ENCODE data around the gene CDS1.
"Not testable (repeated sequence)": the region's sequence is repeated elsewhere in the genome, so short reads cannot be mapped to it uniquely, and the experiment has no call there.

The CDS1 gene

GRCh38 chr4:84660606-84661005, 77.7 kb downstream of the CDS1 start:
- TF ChIP-seq CTCF (IDR thresholded peaks at IDR 0.05; ENCODE audit: insufficient read depth, low read length, poor library complexity, severe bottlenecking) (no peak), EZH2phosphoT487 (conservative IDR thresholded peaks at IDR 0.05; ENCODE audit: low read length) (no peak)
- H3K9me3 ChIP-seq (ENCODE audit: insufficient read depth, low read length): no peaks in the 10 kb centered on the region
- H3F3A ChIP-seq (ENCODE audit: insufficient read depth): no peaks in the 10 kb centered on the region
- no peaks in the 10 kb centered on the region for H3K9me2 ChIP-seq (replicated peaks; ENCODE audit: insufficient read depth, low read length)
- no peak overlapping the region for H3K4me3 ChIP-seq (ENCODE audit: insufficient read depth, low read length, poor library complexity, severe bottlenecking)
- no peaks in the 10 kb centered on the region for H3K36me3 ChIP-seq (ENCODE audit: low read length)
- no peaks in the 10 kb centered on the region for H3K79me2 ChIP-seq (ENCODE audit: insufficient read depth, low read length)
- H3K27me3 ChIP-seq (ENCODE audit: low read length): no peaks in the 10 kb centered on the region
- no peak overlapping the region for H3K9ac ChIP-seq (ENCODE audit: low read length)
- no peak overlapping the region for H3K27ac ChIP-seq (ENCODE audit: low read depth, low read length)
- no peaks in the 10 kb centered on the region for H4K20me1 ChIP-seq (ENCODE audit: low read depth, low read length)
- no peak overlapping the region for H3K4me2 ChIP-seq (ENCODE audit: low read depth, low read length, poor library complexity, severe bottlenecking)
- H2AFZ ChIP-seq (ENCODE audit: low read depth, low read length, severe bottlenecking): no peak overlapping the region

GRCh38 chr4:84661191-84661939, 78.4 kb downstream of the CDS1 start:
- no peaks in the 10 kb centered on the region for H3K36me3 ChIP-seq (ENCODE audit: low read length)
- no peak overlapping the region for H3K4me3 ChIP-seq (ENCODE audit: insufficient read depth, low read length, poor library complexity, severe bottlenecking)
- no peak overlapping the region for H3K4me2 ChIP-seq (ENCODE audit: low read depth, low read length, poor library complexity, severe bottlenecking)
- no peak for TF ChIP-seq CTCF (IDR thresholded peaks at IDR 0.05; ENCODE audit: insufficient read depth, low read length, poor library complexity, severe bottlenecking)
- TF ChIP-seq EZH2phosphoT487 (conservative IDR thresholded peaks at IDR 0.05; ENCODE audit: low read length): no peak
- no peaks in the 10 kb centered on the region for H3K9me3 ChIP-seq (ENCODE audit: insufficient read depth, low read length)
- H3F3A ChIP-seq (ENCODE audit: insufficient read depth): no peaks in the 10 kb centered on the region
- H4K20me1 ChIP-seq (ENCODE audit: low read depth, low read length): no peaks in the 10 kb centered on the region
- H2AFZ ChIP-seq (ENCODE audit: low read depth, low read length, severe bottlenecking): no peak overlapping the region
- no peaks in the 10 kb centered on the region for H3K9me2 ChIP-seq (replicated peaks; ENCODE audit: insufficient read depth, low read length)
- no peaks in the 10 kb centered on the region for H3K79me2 ChIP-seq (ENCODE audit: insufficient read depth, low read length)
- H3K27me3 ChIP-seq (ENCODE audit: low read length): no peaks in the 10 kb centered on the region
- no peak overlapping the region for H3K27ac ChIP-seq (ENCODE audit: low read depth, low read length)
- no peak overlapping the region for H3K9ac ChIP-seq (ENCODE audit: low read length)

DNA sequence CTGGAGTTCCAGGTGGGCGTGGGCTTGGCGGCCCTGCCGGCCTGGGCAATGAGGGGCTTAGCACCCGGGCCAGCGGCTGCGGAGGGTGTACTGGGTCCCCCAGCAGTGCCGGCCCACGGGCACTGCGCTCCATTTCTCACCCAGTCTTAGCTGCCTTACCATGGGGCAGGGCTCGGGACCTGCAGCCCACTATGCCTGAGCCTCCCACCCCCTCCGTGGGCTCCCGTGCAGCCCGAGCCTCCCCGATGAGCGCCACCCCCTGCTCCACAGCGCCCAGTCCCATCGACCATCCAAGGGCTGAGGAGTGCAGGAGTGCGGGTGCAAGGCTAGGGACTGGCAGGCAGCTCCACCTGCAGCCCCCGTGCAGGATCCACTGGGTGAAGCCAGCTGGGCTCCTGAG, 81.8 kb downstream of the CDS1 start:
- H3K4me3 ChIP-seq (ENCODE audit: insufficient read depth, low read length, poor library complexity, severe bottlenecking); H3F3A ChIP-seq (ENCODE audit: insufficient read depth); H4K20me1 ChIP-seq (ENCODE audit: low read depth, low read length); H3K36me3 ChIP-seq (ENCODE audit: low read length); H3K9ac ChIP-seq (ENCODE audit: low read length); H3K79me2 ChIP-seq (ENCODE audit: insufficient read depth, low read length); H3K9me2 ChIP-seq (replicated peaks; ENCODE audit: insufficient read depth, low read length); H3K4me2 ChIP-seq (ENCODE audit: low read depth, low read length, poor library complexity, severe bottlenecking); H3K27ac ChIP-seq (ENCODE audit: low read depth, low read length); H3K9me3 ChIP-seq (ENCODE audit: insufficient read depth, low read length); H3K27me3 ChIP-seq (ENCODE audit: low read length); H2AFZ ChIP-seq (ENCODE audit: low read depth, low read length, severe bottlenecking): not testable (repeated sequence)

DNA sequence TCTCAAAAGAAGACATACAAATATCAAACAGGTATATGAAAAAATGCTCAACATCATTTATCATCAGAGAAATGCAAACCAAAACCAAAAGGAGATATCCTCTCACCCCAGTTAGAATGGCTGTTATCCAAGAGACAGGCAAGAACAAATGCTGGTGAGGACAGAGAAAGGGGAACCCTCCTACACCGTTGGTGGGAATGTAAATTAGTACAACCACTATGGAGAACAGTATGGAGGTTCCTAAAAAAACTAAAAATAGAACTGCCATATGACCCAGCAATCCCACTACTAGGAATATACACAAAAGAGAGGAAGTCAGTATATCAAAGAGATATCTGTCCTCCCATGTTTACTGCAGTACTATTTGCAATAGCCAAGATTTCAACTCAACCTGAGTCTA, 83.5 kb downstream of the CDS1 start:
- no peaks in the 10 kb centered on the region for H3K36me3 ChIP-seq (ENCODE audit: low read length)
- no peak for TF ChIP-seq CTCF (IDR thresholded peaks at IDR 0.05; ENCODE audit: insufficient read depth, low read length, poor library complexity, severe bottlenecking)
- TF ChIP-seq EZH2phosphoT487 (conservative IDR thresholded peaks at IDR 0.05; ENCODE audit: low read length): no peak
- H2AFZ ChIP-seq (ENCODE audit: low read depth, low read length, severe bottlenecking): no peak overlapping the region
- H3K79me2 ChIP-seq (ENCODE audit: insufficient read depth, low read length): no peaks in the 10 kb centered on the region
- H3K4me3 ChIP-seq (ENCODE audit: insufficient read depth, low read length, poor library complexity, severe bottlenecking): no peak overlapping the region
- no peaks in the 10 kb centered on the region for H3K9me2 ChIP-seq (replicated peaks; ENCODE audit: insufficient read depth, low read length)
- no peaks in the 10 kb centered on the region for H3K9me3 ChIP-seq (ENCODE audit: insufficient read depth, low read length)
- no peak overlapping the region for H3K27ac ChIP-seq (ENCODE audit: low read depth, low read length)
- H3F3A ChIP-seq (ENCODE audit: insufficient read depth): no peaks in the 10 kb centered on the region
- no peak overlapping the region for H3K9ac ChIP-seq (ENCODE audit: low read length)
- no peak overlapping the region for H3K4me2 ChIP-seq (ENCODE audit: low read depth, low read length, poor library complexity, severe bottlenecking)
- H3K27me3 ChIP-seq (ENCODE audit: low read length): no peaks in the 10 kb centered on the region
- no peaks in the 10 kb centered on the region for H4K20me1 ChIP-seq (ENCODE audit: low read depth, low read length)

Data from SU-DHL-6 (cell line).